CD4-positive, alpha-beta T cell treated with Interferon gamma for 1 hour (primary cell): ENCODE measurements around the gene SRP14.
"Not testable (repeated sequence)": the region's sequence is repeated elsewhere in the genome, so short reads cannot be mapped to it uniquely, and the experiment has no call there.

Source experiments
- DNase-seq: peaks from one replicate; pipeline ENCODE4 v3.0.0-alpha.2; 2020

Gene SRP14

GRCh38 chr15:40048926-40049475 is 10.0 kb upstream of the SRP14 start:
- no peak for DNase-seq

- DNase-seq: peak; percentile 52
Measured at GRCh38 chr15:40048211-40048792, 9.3 kb upstream of the SRP14 start.

- DNase-seq: peak; percentile 77
Measured at GRCh38 chr15:40047415-40048210, 8.6 kb upstream of the SRP14 start.

GRCh38 chr15:40046721-40047414 is 7.9 kb upstream of the SRP14 start:
- no peak for DNase-seq

- no peak for DNase-seq
Measured at GRCh38 chr15:40045572-40046217, 6.7 kb upstream of the SRP14 start.

- peak; percentile 86 for DNase-seq
Measured at GRCh38 chr15:40044717-40045571, 6.0 kb upstream of the SRP14 start.

GRCh38 chr15:40043927-40044716 is 5.1 kb upstream of the SRP14 start:
- DNase-seq: no peak

GRCh38 chr15:40042791-40043320 is 3.9 kb upstream of the SRP14 start:
- no peak for DNase-seq

GRCh38 chr15:40040770-40041169 is 1.8 kb upstream of the SRP14 start:
- DNase-seq: no peak

GRCh38 chr15:40040293-40040635 is 1.3 kb upstream of the SRP14 start:
- no peak for DNase-seq

GRCh38 chr15:40038275-40038637 is 725 bp downstream of the SRP14 start:
- no peak for DNase-seq

GRCh38 chr15:40037721-40038120 is 1.3 kb downstream of the SRP14 start:
- no peak for DNase-seq

GRCh38 chr15:40035182-40035581 is 3.8 kb downstream of the SRP14 start:
- not testable (repeated sequence) for DNase-seq

GRCh38 chr15:40034186-40034946 is 4.6 kb downstream of the SRP14 start:
- no peak for DNase-seq

- no peak for DNase-seq
Measured at GRCh38 chr15:40032125-40032839, 6.7 kb downstream of the SRP14 start.

- no peak for DNase-seq
Measured at GRCh38 chr15:40031300-40031699, 7.7 kb downstream of the SRP14 start.

GRCh38 chr15:40029979-40030893 is 8.7 kb downstream of the SRP14 start:
- DNase-seq: no peak

GRCh38 chr15:40028853-40029252 is 10.1 kb downstream of the SRP14 start:
- no peak for DNase-seq

- DNase-seq: no peak
Measured at GRCh38 chr15:40028193-40028592, 10.8 kb downstream of the SRP14 start.
